Activated CD4-positive, CD25-positive, alpha-beta regulatory T cell treated with anti-CD3 and anti-CD28 coated beads, Interleukin-2, amount 50 U/mL, for 24 hours (primary cell): ENCODE results near the gene LRP5.

ENCODE experiments used
- ATAC-seq, 2 donors: fragments of 150-1000 bp; cut with Tn5 transposase; one replicate each; pipeline ENCODE4 v1.10.0; 2021; ENCODE audit warnings: mild to moderate bottlenecking in 1 of 2, moderate library complexity in 1 of 2

The LRP5 gene

GRCh38 chr11:68372114-68372513, 59.7 kb downstream of the LRP5 start:
- no peak for ATAC-seq

- ATAC-seq: no peak
Measured at GRCh38 chr11:68372625-68373024, 60.2 kb downstream of the LRP5 start.

- ATAC-seq: no peak
Measured at GRCh38 chr11:68373189-68373814, 60.9 kb downstream of the LRP5 start.

- no peak for ATAC-seq
Measured at GRCh38 chr11:68373815-68374501, 61.6 kb downstream of the LRP5 start.

GRCh38 chr11:68374531-68374930, 62.1 kb downstream of the LRP5 start:
- ATAC-seq: no peak

GRCh38 chr11:68375337-68375736, 62.9 kb downstream of the LRP5 start:
- no peak for ATAC-seq

- ATAC-seq: no peak
Measured at GRCh38 chr11:68375766-68376165, 63.4 kb downstream of the LRP5 start.

GRCh38 chr11:68377389-68377795, 65.0 kb downstream of the LRP5 start:
- no peak for ATAC-seq

GRCh38 chr11:68379206-68379605, 66.8 kb downstream of the LRP5 start:
- ATAC-seq: no peak

GRCh38 chr11:68380786-68381622, 68.6 kb downstream of the LRP5 start:
- no peak for ATAC-seq

GRCh38 chr11:68381716-68382115, 69.3 kb downstream of the LRP5 start:
- ATAC-seq: no peak

GRCh38 chr11:68382358-68382998, 70.1 kb downstream of the LRP5 start:
- no peak for ATAC-seq

- ATAC-seq: no peak
Measured at GRCh38 chr11:68383976-68384501, 71.6 kb downstream of the LRP5 start.

- no peak for ATAC-seq
Measured at GRCh38 chr11:68384530-68385081, 72.2 kb downstream of the LRP5 start.

GRCh38 chr11:68385128-68385527, 72.7 kb downstream of the LRP5 start:
- ATAC-seq: no peak

GRCh38 chr11:68386331-68386978, 74.1 kb downstream of the LRP5 start:
- no peak for ATAC-seq

GRCh38 chr11:68387840-68388239, 75.4 kb downstream of the LRP5 start:
- ATAC-seq: no peak

- ATAC-seq: no peak
Measured at GRCh38 chr11:68388595-68389198, 76.3 kb downstream of the LRP5 start.

- no peak for ATAC-seq
Measured at GRCh38 chr11:68390315-68390714, 77.9 kb downstream of the LRP5 start.

GRCh38 chr11:68392822-68393221, 80.4 kb downstream of the LRP5 start:
- ATAC-seq: no peak

GRCh38 chr11:68396516-68396915, 84.1 kb downstream of the LRP5 start:
- no peak for ATAC-seq

GRCh38 chr11:68397256-68397655, 84.9 kb downstream of the LRP5 start:
- no peak for ATAC-seq
